ENCODE results near the gene CDH12. TPM values are rescaled to one million over a fixed set of nuclear protein-coding genes. Genes with fewer than 3 reads are reported as not detected.
"Not testable (repeated sequence)": the region's sequence is repeated elsewhere in the genome, so short reads cannot be mapped to it uniquely, and the experiment has no call there.

CDH12 gene
- polyA plus RNA-seq, 2 donors, result 0.01 TPM; not detected in 1

- 69 to 70% methylated on average over 2 of the region's 2 CpGs for WGBS, 2 donors
- Histone ChIP-seq H3K36me3 (ENCODE audit: control insufficient read depth in 2 of 2, insufficient read depth in 2 of 2, low read length in 1 of 2) (no peaks in the 10 kb centered on the region), H3K4me1 (ENCODE audit: control insufficient read depth in 2 of 2, insufficient read depth in 2 of 2, low read length in 1 of 2) (no peaks in the 10 kb centered on the region), H3K9me3 (ENCODE audit: control insufficient read depth in 2 of 2, insufficient read depth in 1 of 2, low read depth in 1 of 2, low read length in 1 of 2) (no peaks in the 10 kb centered on the region), H3K27me3 (ENCODE audit: control insufficient read depth in 1 of 2, insufficient read depth in 2 of 2, low read length in 2 of 2) (no peaks in the 10 kb centered on the region), H3K4me3 (ENCODE audit: low read depth in 1 of 2, low read length in 2 of 2) (no peak overlapping the region), H3K27ac (ENCODE audit: low read depth in 2 of 2, low read length in 1 of 2) (no peak overlapping the region)
These were observed 799.9 kb downstream of the CDH12 start for GRCh38 chr5:22053195-22053594.

- 48 to 69% methylated on average over 1 of the region's 1 CpG for WGBS, 2 donors
- Histone ChIP-seq H3K9me3 (ENCODE audit: control insufficient read depth in 2 of 2, insufficient read depth in 1 of 2, low read depth in 1 of 2, low read length in 1 of 2) (no peaks in the 10 kb centered on the region), H3K27me3 (ENCODE audit: control insufficient read depth in 1 of 2, insufficient read depth in 2 of 2, low read length in 2 of 2) (no peaks in the 10 kb centered on the region), H3K27ac (ENCODE audit: low read depth in 2 of 2, low read length in 1 of 2) (no peak overlapping the region), H3K36me3 (ENCODE audit: control insufficient read depth in 2 of 2, insufficient read depth in 2 of 2, low read length in 1 of 2) (no peaks in the 10 kb centered on the region), H3K4me3 (ENCODE audit: low read depth in 1 of 2, low read length in 2 of 2) (no peak overlapping the region), H3K4me1 (ENCODE audit: control insufficient read depth in 2 of 2, insufficient read depth in 2 of 2, low read length in 1 of 2) (no peaks in the 10 kb centered on the region)
These were observed 801.3 kb downstream of the CDH12 start for GRCh38 chr5:22051881-22052280.

- Histone ChIP-seq H3K4me3 (ENCODE audit: low read depth in 1 of 2, low read length in 2 of 2) (no peak overlapping the region), H3K9me3 (ENCODE audit: control insufficient read depth in 2 of 2, insufficient read depth in 1 of 2, low read depth in 1 of 2, low read length in 1 of 2) (no peaks in the 10 kb centered on the region), H3K27ac (ENCODE audit: low read depth in 2 of 2, low read length in 1 of 2) (no peak overlapping the region), H3K4me1 (ENCODE audit: control insufficient read depth in 2 of 2, insufficient read depth in 2 of 2, low read length in 1 of 2) (no peaks in the 10 kb centered on the region), H3K27me3 (ENCODE audit: control insufficient read depth in 1 of 2, insufficient read depth in 2 of 2, low read length in 2 of 2) (no peaks in the 10 kb centered on the region), H3K36me3 (ENCODE audit: control insufficient read depth in 2 of 2, insufficient read depth in 2 of 2, low read length in 1 of 2) (no peaks in the 10 kb centered on the region)
- WGBS, 2 donors, result 69 to 75% methylated on average over 2 of the region's 2 CpGs
These were observed 802.2 kb downstream of the CDH12 start for GRCh38 chr5:22050931-22051330.

- Histone ChIP-seq H3K9me3 (ENCODE audit: control insufficient read depth in 2 of 2, insufficient read depth in 1 of 2, low read depth in 1 of 2, low read length in 1 of 2) (no peaks in the 10 kb centered on the region), H3K4me1 (ENCODE audit: control insufficient read depth in 2 of 2, insufficient read depth in 2 of 2, low read length in 1 of 2) (no peaks in the 10 kb centered on the region), H3K36me3 (ENCODE audit: control insufficient read depth in 2 of 2, insufficient read depth in 2 of 2, low read length in 1 of 2) (no peaks in the 10 kb centered on the region), H3K4me3 (ENCODE audit: low read depth in 1 of 2, low read length in 2 of 2) (no peak overlapping the region), H3K27ac (ENCODE audit: low read depth in 2 of 2, low read length in 1 of 2) (no peak overlapping the region), H3K27me3 (ENCODE audit: control insufficient read depth in 1 of 2, insufficient read depth in 2 of 2, low read length in 2 of 2) (no peaks in the 10 kb centered on the region)
These were observed 808.9 kb downstream of the CDH12 start for GRCh38 chr5:22044229-22044628.

- Histone ChIP-seq H3K27ac (ENCODE audit: low read depth in 2 of 2, low read length in 1 of 2) (no peak overlapping the region), H3K36me3 (ENCODE audit: control insufficient read depth in 2 of 2, insufficient read depth in 2 of 2, low read length in 1 of 2) (no peaks in the 10 kb centered on the region), H3K4me3 (ENCODE audit: low read depth in 1 of 2, low read length in 2 of 2) (no peak overlapping the region), H3K4me1 (ENCODE audit: control insufficient read depth in 2 of 2, insufficient read depth in 2 of 2, low read length in 1 of 2) (no peaks in the 10 kb centered on the region), H3K9me3 (ENCODE audit: control insufficient read depth in 2 of 2, insufficient read depth in 1 of 2, low read depth in 1 of 2, low read length in 1 of 2) (no peaks in the 10 kb centered on the region), H3K27me3 (ENCODE audit: control insufficient read depth in 1 of 2, insufficient read depth in 2 of 2, low read length in 2 of 2) (no peaks in the 10 kb centered on the region)
These were observed 817.1 kb downstream of the CDH12 start for GRCh38 chr5:22036061-22036460.

- 79 to 80% methylated on average over 2 of the region's 2 CpGs for WGBS, 2 donors
These were observed 820.1 kb downstream of the CDH12 start for GRCh38 chr5:22033066-22033465.

GRCh38 chr5:22023784-22024183 is 829.4 kb downstream of the CDH12 start:
- H3K36me3 ChIP-seq (ENCODE audit: control insufficient read depth in 2 of 2, insufficient read depth in 2 of 2, low read length in 1 of 2), result no peaks in the 10 kb centered on the region
- no peaks in the 10 kb centered on the region for H3K9me3 ChIP-seq (ENCODE audit: control insufficient read depth in 2 of 2, insufficient read depth in 1 of 2, low read depth in 1 of 2, low read length in 1 of 2)
- H3K27me3 ChIP-seq (ENCODE audit: control insufficient read depth in 1 of 2, insufficient read depth in 2 of 2, low read length in 2 of 2), result no peaks in the 10 kb centered on the region
- H3K4me3 ChIP-seq (ENCODE audit: low read depth in 1 of 2, low read length in 2 of 2), result no peak overlapping the region
- H3K4me1 ChIP-seq (ENCODE audit: control insufficient read depth in 2 of 2, insufficient read depth in 2 of 2, low read length in 1 of 2), result no peaks in the 10 kb centered on the region
- 71 to 94% methylated on average over 1 of the region's 1 CpG for WGBS, 2 donors
- no peak overlapping the region for H3K27ac ChIP-seq (ENCODE audit: low read depth in 2 of 2, low read length in 1 of 2)

More at GRCh38 chr5:22033066-22033465, 820.1 kb downstream of the CDH12 start:
- no peak overlapping the region for H3K4me3 ChIP-seq (ENCODE audit: low read depth in 1 of 2, low read length in 2 of 2)
- no peaks in the 10 kb centered on the region for H3K9me3 ChIP-seq (ENCODE audit: control insufficient read depth in 2 of 2, insufficient read depth in 1 of 2, low read depth in 1 of 2, low read length in 1 of 2)
- no peaks in the 10 kb centered on the region for H3K4me1 ChIP-seq (ENCODE audit: control insufficient read depth in 2 of 2, insufficient read depth in 2 of 2, low read length in 1 of 2)
- no peaks in the 10 kb centered on the region for H3K27me3 ChIP-seq (ENCODE audit: control insufficient read depth in 1 of 2, insufficient read depth in 2 of 2, low read length in 2 of 2)
- no peaks in the 10 kb centered on the region for H3K36me3 ChIP-seq (ENCODE audit: control insufficient read depth in 2 of 2, insufficient read depth in 2 of 2, low read length in 1 of 2)
- no peak overlapping the region for H3K27ac ChIP-seq (ENCODE audit: low read depth in 2 of 2, low read length in 1 of 2)

- H3K36me3 ChIP-seq (ENCODE audit: control insufficient read depth in 2 of 2, insufficient read depth in 2 of 2, low read length in 1 of 2); H3K4me3 ChIP-seq (ENCODE audit: low read depth in 1 of 2, low read length in 2 of 2); H3K9me3 ChIP-seq (ENCODE audit: control insufficient read depth in 2 of 2, insufficient read depth in 1 of 2, low read depth in 1 of 2, low read length in 1 of 2); H3K27me3 ChIP-seq (ENCODE audit: control insufficient read depth in 1 of 2, insufficient read depth in 2 of 2, low read length in 2 of 2); H3K27ac ChIP-seq (ENCODE audit: low read depth in 2 of 2, low read length in 1 of 2); H3K4me1 ChIP-seq (ENCODE audit: control insufficient read depth in 2 of 2, insufficient read depth in 2 of 2, low read length in 1 of 2): not testable (repeated sequence)
- 31 to 53% methylated on average over 3 of the region's 3 CpGs for WGBS, 2 donors
These were observed 840.3 kb downstream of the CDH12 start for GRCh38 chr5:22012893-22013292.

- H3K27ac ChIP-seq (ENCODE audit: low read depth in 2 of 2, low read length in 1 of 2); H3K27me3 ChIP-seq (ENCODE audit: control insufficient read depth in 1 of 2, insufficient read depth in 2 of 2, low read length in 2 of 2); H3K4me1 ChIP-seq (ENCODE audit: control insufficient read depth in 2 of 2, insufficient read depth in 2 of 2, low read length in 1 of 2); H3K4me3 ChIP-seq (ENCODE audit: low read depth in 1 of 2, low read length in 2 of 2); H3K9me3 ChIP-seq (ENCODE audit: control insufficient read depth in 2 of 2, insufficient read depth in 1 of 2, low read depth in 1 of 2, low read length in 1 of 2); H3K36me3 ChIP-seq (ENCODE audit: control insufficient read depth in 2 of 2, insufficient read depth in 2 of 2, low read length in 1 of 2): not testable (repeated sequence)
- WGBS, 2 donors, result 69 to 78% methylated on average over 3 to 4 of the region's 4 CpGs
These were observed 842.3 kb downstream of the CDH12 start for GRCh38 chr5:22010808-22011207.

- not testable (repeated sequence) for H3K27me3 ChIP-seq (ENCODE audit: control insufficient read depth in 1 of 2, insufficient read depth in 2 of 2, low read length in 2 of 2); H3K4me1 ChIP-seq (ENCODE audit: control insufficient read depth in 2 of 2, insufficient read depth in 2 of 2, low read length in 1 of 2); H3K27ac ChIP-seq (ENCODE audit: low read depth in 2 of 2, low read length in 1 of 2); H3K4me3 ChIP-seq (ENCODE audit: low read depth in 1 of 2, low read length in 2 of 2); H3K36me3 ChIP-seq (ENCODE audit: control insufficient read depth in 2 of 2, insufficient read depth in 2 of 2, low read length in 1 of 2); H3K9me3 ChIP-seq (ENCODE audit: control insufficient read depth in 2 of 2, insufficient read depth in 1 of 2, low read depth in 1 of 2, low read length in 1 of 2)
- WGBS, 2 donors, result 92 to 93% methylated on average over 2 of the region's 2 CpGs
These were observed 852.0 kb downstream of the CDH12 start for GRCh38 chr5:22001097-22001496.

Data from esophagus (tissue), 2 donors.